OCI-LY7 (cell line): ENCODE measurements around the gene DTWD2.

ENCODE experiments used
- CTCF ChIP-seq: fragments of 200-600 bp; sonication (generic); conservative IDR thresholded peaks from 2 replicates; pipeline ENCODE4 v1.5.1; 2014; ENCODE audit warnings: mild to moderate bottlenecking, antibody characterized with exemption, low read length, moderate library complexity, mixed read lengths
- EZH2phosphoT487 ChIP-seq: fragments of 200-600 bp; sonication (generic); IDR thresholded peaks from 2 replicates; pipeline ENCODE4 v1.6.1; 2018; ENCODE audit warnings: low read depth, borderline replicate concordance, mild to moderate bottlenecking, mixed run types, antibody characterized with exemption, low read length, moderate library complexity, mixed read lengths

- TF ChIP-seq CTCF (no peak), EZH2phosphoT487 (no peak)
Measured at GRCh38 chr5:118793091-118793490, 195.3 kb downstream of the DTWD2 start.
